SK-N-SH (cell line): ENCODE data around the gene TDO2. TPM values are rescaled to one million over a fixed set of nuclear protein-coding genes. Genes with fewer than 3 reads are reported as not detected.
"Not testable (repeated sequence)": the region's sequence is repeated elsewhere in the genome, so short reads cannot be mapped to it uniquely, and the experiment has no call there.

Experiments
- CTCF ChIA-PET: fragments of 300-600, 350-600 bp; formaldehyde crosslinking; extraction: SDS; loops from one replicate; lab custom pipeline; 2021; lab: Yijun Ruan, JAX
- POLR2A ChIA-PET: fragments of 350-600 bp; sonication (Branson Sonifier 250); formaldehyde crosslinking; extraction: SDS; loops from one replicate; lab custom pipeline; 2020; ENCODE audit warnings: antibody characterized with exemption, inconsistent platforms; lab: Yijun Ruan, JAX
- DNase-seq: peaks from one replicate; pipeline ENCODE4 v3.0.0; 2012
- H2AFZ ChIP-seq: fragments of 200-600 bp; sonication (generic); 2 replicates; pipeline ENCODE4 v1.8.1; 2016; ENCODE audit warnings: antibody characterized with exemption, mild to moderate bottlenecking, low read depth
- H3F3A ChIP-seq: fragments of 200-600 bp; sonication (generic); replicated peaks from 2 replicates; pipeline ENCODE3; 2016; ENCODE audit warnings: antibody characterized with exemption, mild to moderate bottlenecking; ENCODE audit not compliant: insufficient read depth
- H3K27ac ChIP-seq, 2 experiments: fragments of 200-500 bp in 1 of 2; fragments of 200-600 bp in 1 of 2; sonication (Bioruptor generic) in 1 of 2; sonication (generic), shearing (Covaris generic) in 1 of 2; 2 replicates each; pipeline versions ENCODE4 v1.5.1 to v1.6.1; 2014 to 2016; ENCODE audit warnings: low read depth in 2 of 2, inconsistent platforms in 1 of 2, low read length in 1 of 2, mild to moderate bottlenecking in 1 of 2, mixed read lengths in 1 of 2
- H3K27me3 ChIP-seq: fragments of 200-600 bp; sonication (generic), shearing (Covaris generic); 2 replicates; pipeline ENCODE4 v1.6.1; 2016; ENCODE audit warnings: mixed run types; ENCODE audit not compliant: insufficient read depth
- H3K36me3 ChIP-seq, 2 experiments: fragments of 200-500 bp in 1 of 2; fragments of 200-600 bp in 1 of 2; sonication (Bioruptor generic) in 1 of 2; sonication (generic) in 1 of 2; replicated peaks in 1 of 2; 2 replicates each; pipeline versions ENCODE3 to v1.5.1; 2014 to 2016; ENCODE audit warnings: low read length in 1 of 2, mild to moderate bottlenecking in 1 of 2; ENCODE audit not compliant: insufficient read depth in 2 of 2, control insufficient read depth in 1 of 2
- H3K4me1 ChIP-seq, 2 experiments: fragments of 200-500 bp in 1 of 2; fragments of 200-600 bp in 1 of 2; sonication (Bioruptor generic) in 1 of 2; sonication (generic), shearing (Covaris generic) in 1 of 2; 2 replicates each; pipeline versions ENCODE4 v1.5.1 to v1.6.1; 2014 to 2016; ENCODE audit warnings: low read depth in 1 of 2, low read length in 1 of 2, mixed run types in 1 of 2; ENCODE audit not compliant: insufficient read depth in 2 of 2, control insufficient read depth in 1 of 2
- H3K4me2 ChIP-seq: fragments of 200-600 bp; sonication (generic), shearing (Covaris generic); 2 replicates; pipeline ENCODE4 v1.6.1; 2017; ENCODE audit warnings: mixed run types
- H3K4me3 ChIP-seq, 2 experiments: fragments of 200-500 bp in 1 of 2; fragments of 200-600 bp in 1 of 2; sonication (Bioruptor generic) in 1 of 2; sonication (generic), shearing (Covaris generic) in 1 of 2; 2 replicates each; pipeline versions ENCODE4 v1.5.1 to v1.8.1; 2014 to 2016; ENCODE audit warnings: low read depth in 2 of 2, inconsistent platforms in 1 of 2, low read length in 1 of 2, mild to moderate bottlenecking in 1 of 2, mixed read lengths in 1 of 2, moderate library complexity in 1 of 2
- H3K79me2 ChIP-seq: fragments of 200-600 bp; sonication (generic); 2 replicates; pipeline ENCODE4 v1.8.1; 2017; ENCODE audit warnings: mild to moderate bottlenecking; ENCODE audit not compliant: insufficient read depth
- H3K9ac ChIP-seq: fragments of 200-600 bp; sonication (generic); 2 replicates; pipeline ENCODE4 v1.6.1; 2017; ENCODE audit warnings: mixed run types
- H3K9me2 ChIP-seq: fragments of 200-600 bp; sonication (generic); 2 replicates; pipeline ENCODE4 v1.6.1; 2017; ENCODE audit warnings: mixed run types
- H3K9me3 ChIP-seq: fragments of 200-600 bp; sonication (generic); 2 replicates; pipeline ENCODE4 v1.6.1; 2017; ENCODE audit warnings: mixed run types, mild to moderate bottlenecking, moderate library complexity
- H4K20me1 ChIP-seq: fragments of 200-600 bp; sonication (generic); 2 replicates; pipeline ENCODE4 v1.6.1; 2017; ENCODE audit warnings: mild to moderate bottlenecking, mixed run types; ENCODE audit not compliant: insufficient read depth
- ELF1 ChIP-seq: IDR thresholded peaks from 2 replicates; pipeline ENCODE4 v1.4.0; 2012
- FOSL2 ChIP-seq: IDR thresholded peaks from 2 replicates; pipeline ENCODE4 v1.4.0; 2012; ENCODE audit warnings: low read depth, mild to moderate bottlenecking, moderate library complexity, borderline replicate concordance
- FOXJ3 ChIP-seq: sonication (generic); formaldehyde crosslinking; IDR thresholded peaks from 2 replicates; pipeline ENCODE4 v1.5.1; 2020; ENCODE audit warnings: mild to moderate bottlenecking, missing genetic modification reagents
- FOXM1 ChIP-seq: IDR thresholded peaks from 2 replicates; pipeline ENCODE4 v1.4.0; 2012; ENCODE audit warnings: low read depth, mild to moderate bottlenecking
- JUND ChIP-seq: IDR thresholded peaks from 2 replicates; pipeline ENCODE4 v1.4.0; 2012
- MEF2A ChIP-seq: IDR thresholded peaks from 2 replicates; pipeline ENCODE4 v1.4.0; 2012; ENCODE audit warnings: low read depth, borderline replicate concordance
- MXI1 ChIP-seq: IDR thresholded peaks from 2 replicates; pipeline ENCODE4 v1.6.1; 2012; ENCODE audit warnings: mild to moderate bottlenecking, low read depth, low read length, improper control_type of control experiment
- NFIC ChIP-seq: IDR thresholded peaks from 2 replicates; pipeline ENCODE4 v1.4.0; 2012; ENCODE audit warnings: borderline replicate concordance
- REST ChIP-seq: IDR thresholded peaks from 2 replicates; pipeline ENCODE4 v1.6.1; 2012; ENCODE audit warnings: mild to moderate bottlenecking, low read depth, low read length, moderate library complexity
- RXRA ChIP-seq: IDR thresholded peaks from 2 replicates; pipeline ENCODE4 v1.4.0; 2012; ENCODE audit warnings: low read depth, mild to moderate bottlenecking, borderline replicate concordance
- SIN3A ChIP-seq: IDR thresholded peaks from 2 replicates; pipeline ENCODE4 v1.6.1; 2012; ENCODE audit warnings: low read depth, mild to moderate bottlenecking, low read length, moderate library complexity, borderline replicate concordance
- TEAD4 ChIP-seq: IDR thresholded peaks from 2 replicates; pipeline ENCODE4 v1.4.0; 2012; ENCODE audit warnings: mild to moderate bottlenecking, borderline replicate concordance; ENCODE audit not compliant: insufficient read depth
- ZBTB33 ChIP-seq: IDR thresholded peaks from 2 replicates; pipeline ENCODE4 v1.4.0; 2012; ENCODE audit warnings: low read depth, borderline replicate concordance
- WGBS: methylation state at CpG from one replicate; pipeline ENCODE4 v1.1.6; 2017; ENCODE audit warnings: low lambda C conversion rate; 5-methylcytosine and 5-hydroxymethylcytosine counted together
- polyA plus RNA-seq, 3 experiments: library from polyadenylated mRNA; depleted of rRNA; stranded (reverse); fragments of >200 nt; gene quantifications; 2 replicates each; pipeline ENCODE4 v1.2.3, GENCODE V29; 2012

Gene TDO2
- polyA plus RNA-seq, 1 of the 3 experiments (the other 2 are of a cell fraction) = not detected

GRCh38 chr4:155889946-155890345, 13.6 kb upstream of the TDO2 start:
- Histone ChIP-seq H4K20me1 (no peaks in the 10 kb centered on the region), H3K9me2 (no peaks in the 10 kb centered on the region), H3K4me3 (no peak overlapping the region), H3K27me3 (no peaks in the 10 kb centered on the region), H3K9me3 (no peaks in the 10 kb centered on the region), H3K79me2 (no peaks in the 10 kb centered on the region), H3K9ac (no peak overlapping the region), H3K4me1 (no peaks in the 10 kb centered on the region), H3K27ac (no peak overlapping the region), H3K36me3 (no peaks in the 10 kb centered on the region), H3K4me2 (no peak overlapping the region), H2AFZ (no peak overlapping the region), H3F3A (no peaks in the 10 kb centered on the region)
- DNase-seq = no peak
- TF ChIP-seq MXI1 (no peak), SIN3A (no peak), MEF2A (no peak), FOSL2 (no peak), TEAD4 (no peak), NFIC (no peak), JUND (no peak)
- ChIA-PET CTCF (no interaction called here), POLR2A (no interaction called here)
- WGBS = 35% methylated on average over 2 of the region's 2 CpGs

GRCh38 chr4:155891058-155891457, 12.4 kb upstream of the TDO2 start:
- no peak overlapping the region for H3K9ac ChIP-seq
- WGBS = 24% methylated on average over 3 of the region's 3 CpGs
- H3K4me2 ChIP-seq = no peak overlapping the region
- no peak for DNase-seq
- no peak overlapping the region for H2AFZ ChIP-seq
- no peak for TF ChIP-seq FOXJ3 (CRISPR knock-in tag)
- no peak for TF ChIP-seq FOXM1
- TF ChIP-seq JUND = no peak
- no peak for TF ChIP-seq RXRA
- TF ChIP-seq REST = no peak
- TF ChIP-seq ZBTB33 = no peak
- no peak for TF ChIP-seq FOSL2
- no peak for TF ChIP-seq ELF1
- ChIA-PET POLR2A (no interaction called here), CTCF (no interaction called here)
- no peaks in the 10 kb centered on the region for H3K4me1 ChIP-seq
- no peaks in the 10 kb centered on the region for H3K9me2 ChIP-seq
- no peaks in the 10 kb centered on the region for H3K36me3 ChIP-seq
- no peaks in the 10 kb centered on the region for H3K9me3 ChIP-seq
- no peak overlapping the region for H3K27ac ChIP-seq
- no peaks in the 10 kb centered on the region for H3K27me3 ChIP-seq
- H3F3A ChIP-seq = no peaks in the 10 kb centered on the region
- no peak overlapping the region for H3K4me3 ChIP-seq
- no peaks in the 10 kb centered on the region for H3K79me2 ChIP-seq
- no peaks in the 10 kb centered on the region for H4K20me1 ChIP-seq

GRCh38 chr4:155898371-155898770, 5.1 kb upstream of the TDO2 start:
- not testable (repeated sequence) for DNase-seq

More at GRCh38 chr4:155898371-155898770, 5.1 kb upstream of the TDO2 start:
- H3K9me2 ChIP-seq, H3K9me3 ChIP-seq, H3K4me1 ChIP-seq, H4K20me1 ChIP-seq, H3K36me3 ChIP-seq, H3K27me3 ChIP-seq, H3K4me2 ChIP-seq, POLR2A ChIA-PET, H3K27ac ChIP-seq, H3K79me2 ChIP-seq, H3K9ac ChIP-seq, H3K4me3 ChIP-seq, CTCF ChIA-PET, H2AFZ ChIP-seq, H3F3A ChIP-seq: not testable (repeated sequence)
- 30% methylated on average over 2 of the region's 2 CpGs for WGBS
